Measurements from ENCODE around the gene SERINC3.
"Not testable (repeated sequence)": the region's sequence is repeated elsewhere in the genome, so short reads cannot be mapped to it uniquely, and the experiment has no call there.

SERINC3 gene

GRCh38 chr20:44521484-44522481 is at the start of gene SERINC3:
Gene SERINC3 (minus strand): TSS chr20:44522070. CDS start chr20:44521951, 119 bp downstream.
- Mint-ChIP-seq H3K4me1 (peaks cover 27% of the 10 kb centered on the region), H3K4me3 (peak within 1 kb of the TSS; percentile 85), H3K36me3 (peaks cover 2% of the 10 kb centered on the region), H3K27ac (peak within 1 kb of the TSS; percentile 94), H3K27me3 (no peaks in the 10 kb centered on the region), H3K9me3 (no peaks in the 10 kb centered on the region)
- DNase-seq (ENCODE audit: low spot score in 2 of 2) (peak; percentile 95 to 97), ATAC-seq (ENCODE audit: low read depth) (peak; percentile 90)

- Mint-ChIP-seq H3K4me3 (no peak overlapping the region), H3K27me3 (no peaks in the 10 kb centered on the region), H3K4me1 (peaks cover 8% of the 10 kb centered on the region), H3K36me3 (no peaks in the 10 kb centered on the region), H3K27ac (no peak overlapping the region), H3K9me3 (no peaks in the 10 kb centered on the region)
- no peak for ATAC-seq (ENCODE audit: low read depth)
- no peak for DNase-seq (ENCODE audit: low spot score in 2 of 2)
Measured at GRCh38 chr20:44571362-44571988, 49.6 kb upstream of the SERINC3 start.

- Mint-ChIP-seq H3K4me3 (no peak overlapping the region), H3K4me1 (no peaks in the 10 kb centered on the region), H3K36me3 (no peaks in the 10 kb centered on the region), H3K27ac (no peak overlapping the region), H3K9me3 (no peaks in the 10 kb centered on the region), H3K27me3 (no peaks in the 10 kb centered on the region)
- DNase-seq (ENCODE audit: low spot score in 2 of 2) (no peak), ATAC-seq (ENCODE audit: low read depth) (no peak)
Measured at GRCh38 chr20:44570367-44570766, 48.5 kb upstream of the SERINC3 start.

GRCh38 chr20:44566811-44567210 is 44.9 kb upstream of the SERINC3 start:
- Mint-ChIP-seq H3K36me3 (no peaks in the 10 kb centered on the region), H3K9me3 (no peaks in the 10 kb centered on the region), H3K4me3 (no peak overlapping the region), H3K4me1 (no peaks in the 10 kb centered on the region), H3K27me3 (no peaks in the 10 kb centered on the region), H3K27ac (no peak overlapping the region)
- no peak for DNase-seq (ENCODE audit: low spot score in 2 of 2)
- no peak for ATAC-seq (ENCODE audit: low read depth)

- Mint-ChIP-seq H3K27ac (no peak overlapping the region), H3K9me3 (no peaks in the 10 kb centered on the region), H3K4me1 (no peaks in the 10 kb centered on the region), H3K27me3 (no peaks in the 10 kb centered on the region), H3K4me3 (no peak overlapping the region), H3K36me3 (no peaks in the 10 kb centered on the region)
- no peak for ATAC-seq (ENCODE audit: low read depth)
- DNase-seq (ENCODE audit: low spot score in 2 of 2) = no peak
Measured at GRCh38 chr20:44566018-44566417, 44.1 kb upstream of the SERINC3 start.

- ATAC-seq (ENCODE audit: low read depth) (no peak), DNase-seq (ENCODE audit: low spot score in 2 of 2) (no peak)
- Mint-ChIP-seq H3K27me3 (no peaks in the 10 kb centered on the region), H3K9me3 (no peaks in the 10 kb centered on the region), H3K4me1 (peaks cover 5% of the 10 kb centered on the region), H3K4me3 (no peak overlapping the region), H3K27ac (no peak overlapping the region), H3K36me3 (no peaks in the 10 kb centered on the region)
Measured at GRCh38 chr20:44561876-44562275, 40.0 kb upstream of the SERINC3 start.

- H3K9me3 Mint-ChIP-seq; DNase-seq (ENCODE audit: low spot score in 2 of 2); H3K4me1 Mint-ChIP-seq; ATAC-seq (ENCODE audit: low read depth); H3K36me3 Mint-ChIP-seq; H3K4me3 Mint-ChIP-seq; H3K27ac Mint-ChIP-seq; H3K27me3 Mint-ChIP-seq: not testable (repeated sequence)
Measured at GRCh38 chr20:44560818-44561217, 38.9 kb upstream of the SERINC3 start.

- peaks cover 5% of the 10 kb centered on the region for H3K4me1 Mint-ChIP-seq
- peak; percentile 77 for ATAC-seq (ENCODE audit: low read depth)
- H3K9me3 Mint-ChIP-seq = no peaks in the 10 kb centered on the region
- H3K4me3 Mint-ChIP-seq = no peak overlapping the region
- no peaks in the 10 kb centered on the region for H3K27me3 Mint-ChIP-seq
- no peaks in the 10 kb centered on the region for H3K36me3 Mint-ChIP-seq
- no peak for DNase-seq (ENCODE audit: low spot score in 2 of 2)
- peak overlapping the region; percentile 55 for H3K27ac Mint-ChIP-seq
Measured at GRCh38 chr20:44560229-44560628, 38.4 kb upstream of the SERINC3 start.

- no peak overlapping the region for H3K27ac Mint-ChIP-seq
- no peaks in the 10 kb centered on the region for H3K27me3 Mint-ChIP-seq
- DNase-seq (ENCODE audit: low spot score in 2 of 2) (no peak), ATAC-seq (ENCODE audit: low read depth) (no peak)
- no peaks in the 10 kb centered on the region for H3K36me3 Mint-ChIP-seq
- peaks cover 5% of the 10 kb centered on the region for H3K4me1 Mint-ChIP-seq
- no peaks in the 10 kb centered on the region for H3K9me3 Mint-ChIP-seq
- no peak overlapping the region for H3K4me3 Mint-ChIP-seq
Measured at GRCh38 chr20:44559302-44559701, 37.4 kb upstream of the SERINC3 start.

- H3K9me3 Mint-ChIP-seq = no peaks in the 10 kb centered on the region
- no peak for ATAC-seq (ENCODE audit: low read depth)
- no peak for DNase-seq (ENCODE audit: low spot score in 2 of 2)
- no peaks in the 10 kb centered on the region for H3K36me3 Mint-ChIP-seq
- peaks cover 3% of the 10 kb centered on the region for H3K4me1 Mint-ChIP-seq
- H3K4me3 Mint-ChIP-seq = no peak overlapping the region
- peaks cover 1% of the 10 kb centered on the region for H3K27me3 Mint-ChIP-seq
- no peak overlapping the region for H3K27ac Mint-ChIP-seq
Measured at GRCh38 chr20:44552950-44553908, 31.4 kb upstream of the SERINC3 start.

GRCh38 chr20:44552568-44552949 is 30.7 kb upstream of the SERINC3 start:
- Mint-ChIP-seq H3K36me3 (no peaks in the 10 kb centered on the region), H3K27ac (no peak overlapping the region), H3K4me3 (no peak overlapping the region), H3K4me1 (peaks cover 3% of the 10 kb centered on the region), H3K27me3 (peaks cover 1% of the 10 kb centered on the region), H3K9me3 (no peaks in the 10 kb centered on the region)
- DNase-seq (ENCODE audit: low spot score in 2 of 2) (no peak), ATAC-seq (ENCODE audit: low read depth) (no peak)

GRCh38 chr20:44552050-44552449 is 30.2 kb upstream of the SERINC3 start:
- H3K4me3 Mint-ChIP-seq = no peak overlapping the region
- peaks cover 3% of the 10 kb centered on the region for H3K4me1 Mint-ChIP-seq
- DNase-seq (ENCODE audit: low spot score in 2 of 2) (no peak), ATAC-seq (ENCODE audit: low read depth) (no peak)
- H3K27ac Mint-ChIP-seq = no peak overlapping the region
- peaks cover 1% of the 10 kb centered on the region for H3K27me3 Mint-ChIP-seq
- no peaks in the 10 kb centered on the region for H3K36me3 Mint-ChIP-seq
- H3K9me3 Mint-ChIP-seq = no peaks in the 10 kb centered on the region

GRCh38 chr20:44549123-44549522 is 27.3 kb upstream of the SERINC3 start:
- ATAC-seq (ENCODE audit: low read depth) (no peak), DNase-seq (ENCODE audit: low spot score in 2 of 2) (no peak)
- Mint-ChIP-seq H3K4me3 (no peak overlapping the region), H3K36me3 (no peaks in the 10 kb centered on the region), H3K27me3 (peaks cover 1% of the 10 kb centered on the region), H3K9me3 (no peaks in the 10 kb centered on the region), H3K27ac (no peak overlapping the region), H3K4me1 (peaks cover 3% of the 10 kb centered on the region)

- ATAC-seq (ENCODE audit: low read depth) (no peak), DNase-seq (ENCODE audit: low spot score in 2 of 2) (no peak)
- Mint-ChIP-seq H3K9me3 (no peaks in the 10 kb centered on the region), H3K4me3 (no peak overlapping the region), H3K27me3 (peaks cover 1% of the 10 kb centered on the region), H3K36me3 (no peaks in the 10 kb centered on the region), H3K27ac (no peak overlapping the region), H3K4me1 (no peaks in the 10 kb centered on the region)
Measured at GRCh38 chr20:44547419-44547818, 25.5 kb upstream of the SERINC3 start.
